Epithelial cell of esophagus (primary cell): Measurements from ENCODE around the gene DRD2.

Experiments
- DNase-seq: peaks from one replicate; pipeline ENCODE4 v3.0.0; 2010; ENCODE audit warnings: low read depth
- H3K4me3 ChIP-seq: 2 replicates; pipeline ENCODE4 v1.5.1; 2011; ENCODE audit warnings: mild to moderate bottlenecking, low read length, control low read depth
- TF ChIP-seq, protein P1 (sequence below): IDR thresholded peaks from 2 replicates; pipeline ENCODE4 v1.5.1; 2011; ENCODE audit warnings: low read depth, mild to moderate bottlenecking, low read length, control low read depth, inconsistent platforms; ENCODE audit not compliant: insufficient read depth; ENCODE audit errors: missing control alignments

The DRD2 gene

DNA sequence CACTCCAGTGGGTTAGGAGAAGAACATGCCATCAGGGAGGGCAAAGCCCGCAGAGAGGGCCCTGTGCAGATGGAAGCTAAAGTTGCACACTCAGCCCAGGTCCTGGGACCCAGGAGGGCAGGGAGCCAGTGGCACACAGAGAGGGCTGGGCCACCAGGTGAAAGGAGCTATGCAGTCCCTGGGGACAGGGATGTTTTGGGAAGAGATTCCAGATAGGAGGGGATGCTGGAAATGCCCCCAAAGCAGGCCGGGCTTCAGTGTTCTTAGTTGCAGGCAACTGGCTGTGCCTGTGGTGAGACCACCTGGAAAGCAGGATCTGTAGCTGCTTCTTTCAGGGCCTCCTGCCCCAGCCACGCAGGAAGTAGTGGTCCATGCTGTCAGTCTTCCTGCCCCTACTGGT lies 68.0 kb downstream of the DRD2 start:
- H3K4me3 ChIP-seq = no peak overlapping the region
- DNase-seq = no peak
- TF ChIP-seq, protein P1, sequence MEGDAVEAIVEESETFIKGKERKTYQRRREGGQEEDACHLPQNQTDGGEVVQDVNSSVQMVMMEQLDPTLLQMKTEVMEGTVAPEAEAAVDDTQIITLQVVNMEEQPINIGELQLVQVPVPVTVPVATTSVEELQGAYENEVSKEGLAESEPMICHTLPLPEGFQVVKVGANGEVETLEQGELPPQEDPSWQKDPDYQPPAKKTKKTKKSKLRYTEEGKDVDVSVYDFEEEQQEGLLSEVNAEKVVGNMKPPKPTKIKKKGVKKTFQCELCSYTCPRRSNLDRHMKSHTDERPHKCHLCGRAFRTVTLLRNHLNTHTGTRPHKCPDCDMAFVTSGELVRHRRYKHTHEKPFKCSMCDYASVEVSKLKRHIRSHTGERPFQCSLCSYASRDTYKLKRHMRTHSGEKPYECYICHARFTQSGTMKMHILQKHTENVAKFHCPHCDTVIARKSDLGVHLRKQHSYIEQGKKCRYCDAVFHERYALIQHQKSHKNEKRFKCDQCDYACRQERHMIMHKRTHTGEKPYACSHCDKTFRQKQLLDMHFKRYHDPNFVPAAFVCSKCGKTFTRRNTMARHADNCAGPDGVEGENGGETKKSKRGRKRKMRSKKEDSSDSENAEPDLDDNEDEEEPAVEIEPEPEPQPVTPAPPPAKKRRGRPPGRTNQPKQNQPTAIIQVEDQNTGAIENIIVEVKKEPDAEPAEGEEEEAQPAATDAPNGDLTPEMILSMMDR = no peak

DNA sequence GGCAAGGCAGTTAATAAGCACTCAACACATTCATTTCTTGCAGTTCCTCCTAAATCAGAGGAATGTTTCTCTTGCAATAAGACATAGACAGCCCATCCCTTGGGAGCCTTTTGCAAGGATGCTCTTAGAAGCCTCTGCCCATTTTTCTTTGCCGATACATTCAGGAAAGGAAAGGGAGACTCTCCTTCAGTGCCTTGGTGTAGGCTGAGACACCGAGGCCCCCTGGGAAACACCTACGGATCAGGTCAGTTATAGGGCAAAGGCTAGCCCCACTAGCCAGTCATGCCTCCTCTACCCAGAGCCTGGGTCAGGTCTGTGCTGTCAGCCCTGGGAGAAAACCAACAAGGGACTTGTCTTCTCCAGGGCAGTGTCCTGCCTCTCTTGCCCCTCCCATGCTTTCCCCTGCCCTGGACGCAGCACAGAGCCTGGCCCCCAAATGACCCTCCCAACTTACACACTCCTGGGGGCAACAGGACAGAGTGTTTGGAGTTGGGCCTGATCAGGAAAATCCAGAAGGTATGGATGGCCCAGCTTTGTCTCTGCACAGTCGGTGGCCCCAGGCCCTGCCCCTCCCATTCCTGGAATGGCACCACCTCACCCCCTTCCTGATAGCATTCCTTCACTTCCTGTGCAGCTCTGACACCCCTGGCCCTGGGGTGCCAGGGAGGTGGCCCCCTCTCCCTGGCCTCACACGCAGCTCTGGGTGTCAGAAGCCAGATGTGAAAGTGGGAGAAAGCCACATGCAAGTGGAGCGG lies 69.3 kb downstream of the DRD2 start:
- TF ChIP-seq, protein P1 = no peak
- DNase-seq = no peak
- H3K4me3 ChIP-seq = no peak overlapping the region

DNA sequence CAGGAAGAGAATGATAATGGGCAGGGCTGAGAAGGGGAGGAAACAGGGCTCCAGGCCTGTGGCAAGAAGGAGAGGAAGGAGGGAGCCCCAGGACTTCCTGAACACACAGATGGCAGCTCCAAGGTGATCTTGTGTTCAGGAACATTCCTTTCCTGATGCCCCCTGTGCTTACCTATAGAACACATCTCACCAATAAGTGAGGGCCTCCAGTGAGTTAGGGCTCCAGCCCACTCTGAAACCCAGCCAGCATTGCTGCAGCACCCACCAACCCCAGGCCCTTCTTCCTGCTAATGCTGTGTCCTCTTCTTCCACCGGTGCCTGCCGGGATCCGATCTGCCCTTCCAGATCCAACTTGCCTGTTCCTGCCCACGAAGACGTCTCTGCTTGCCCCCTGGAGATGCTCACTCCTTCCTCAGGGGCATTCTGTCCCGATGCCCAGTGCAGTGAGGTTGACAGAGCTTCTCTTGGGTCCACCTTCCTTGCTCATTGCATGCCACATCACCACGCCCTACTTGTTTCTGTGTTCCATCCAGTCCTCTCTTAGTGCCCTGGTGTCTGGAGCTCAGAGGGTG lies 70.3 kb downstream of the DRD2 start:
- DNase-seq = peak; percentile 66
- TF ChIP-seq, protein P1 = no peak
- no peak overlapping the region for H3K4me3 ChIP-seq

DNA sequence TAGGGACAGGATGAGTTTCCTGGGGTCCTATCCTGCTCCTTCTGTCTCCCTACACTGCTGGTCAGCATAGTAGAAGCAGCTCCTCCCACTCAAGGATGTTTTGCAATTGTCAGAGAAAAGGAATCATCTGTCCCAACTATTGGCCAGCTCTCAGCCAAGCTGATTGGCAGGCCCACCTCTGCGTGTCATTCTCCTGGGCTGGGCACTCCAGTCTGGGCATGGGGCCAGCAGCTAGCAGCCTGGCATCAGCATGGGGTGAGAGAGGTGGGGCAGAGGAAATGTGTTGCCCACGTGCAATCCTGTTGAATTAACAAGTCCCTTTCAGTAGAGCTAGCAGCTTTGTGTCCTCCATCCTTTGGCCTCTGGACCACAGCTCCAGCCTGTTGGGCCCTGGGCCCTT lies 73.5 kb downstream of the DRD2 start:
- DNase-seq = peak; percentile 96
- H3K4me3 ChIP-seq = no peak overlapping the region
- TF ChIP-seq, protein P1 = no peak

DNA sequence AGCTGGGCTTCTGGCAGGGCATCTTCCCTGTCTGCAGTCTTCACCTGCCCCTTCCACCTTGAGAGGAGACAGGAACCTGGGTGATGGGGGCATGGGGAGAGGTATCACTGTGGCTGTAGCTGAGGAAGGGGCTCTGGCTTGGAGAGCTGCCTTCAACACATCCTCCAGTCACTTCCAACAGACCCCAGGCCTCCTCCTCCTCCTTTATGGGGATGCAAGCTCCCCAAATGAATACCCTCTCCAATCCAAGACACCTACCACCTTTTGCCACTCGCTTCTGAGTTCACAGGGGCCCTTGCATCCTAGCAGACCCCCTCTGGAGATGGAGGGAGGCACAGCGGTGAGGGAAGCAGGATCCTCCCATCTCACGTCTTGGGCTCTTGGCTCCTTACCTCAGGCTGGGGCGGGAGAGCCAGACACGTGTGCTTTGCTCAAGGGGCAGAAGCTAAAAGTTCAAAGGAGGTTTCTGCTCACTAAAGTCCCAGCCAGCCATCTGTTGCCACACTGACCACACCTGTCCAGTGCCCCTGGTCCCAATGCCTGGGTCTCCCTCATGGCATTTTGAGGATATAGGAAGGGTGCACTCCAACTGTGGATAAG lies 74.5 kb downstream of the DRD2 start:
- no peak overlapping the region for H3K4me3 ChIP-seq
- DNase-seq = no peak
- TF ChIP-seq, protein P1 = no peak

DNA sequence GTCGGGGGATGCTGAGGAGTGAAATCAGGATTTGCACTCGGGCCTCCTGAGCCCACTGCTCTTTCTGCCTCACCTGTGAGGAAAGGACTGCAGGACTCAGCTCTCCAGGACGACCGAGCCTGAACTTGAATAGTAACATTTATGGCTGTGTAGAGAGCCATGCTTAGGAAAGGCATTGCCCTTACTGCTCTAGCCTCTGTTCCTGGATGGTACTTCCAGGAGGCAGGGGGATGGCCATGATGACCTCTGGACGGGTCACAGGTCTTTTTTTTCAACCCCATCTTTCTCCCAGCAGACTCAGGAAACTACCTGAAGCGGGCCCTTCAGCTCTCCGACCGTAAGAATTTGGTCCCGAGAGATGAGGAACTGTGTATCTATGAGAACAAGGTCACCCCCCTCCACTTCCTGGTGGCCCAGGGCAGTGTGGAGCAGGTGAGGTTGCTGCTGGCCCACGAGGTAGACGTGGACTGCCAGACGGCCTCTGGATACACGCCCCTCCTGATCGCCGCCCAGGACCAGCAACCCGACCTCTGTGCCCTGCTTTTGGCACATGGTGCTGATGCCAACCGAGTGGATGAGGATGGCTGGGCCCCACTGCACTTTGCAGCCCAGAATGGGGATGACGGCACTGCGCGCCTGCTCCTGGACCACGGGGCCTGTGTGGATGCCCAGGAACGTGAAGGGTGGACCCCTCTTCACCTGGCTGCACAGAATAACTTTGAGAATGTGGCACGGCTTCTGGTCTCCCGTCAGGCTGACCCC lies 76.3 kb downstream of the DRD2 start:
- TF ChIP-seq, protein P1 = no peak
- no peak for DNase-seq
- H3K4me3 ChIP-seq = no peak overlapping the region
